ENCODE data around the gene WIPF1.

DNA sequence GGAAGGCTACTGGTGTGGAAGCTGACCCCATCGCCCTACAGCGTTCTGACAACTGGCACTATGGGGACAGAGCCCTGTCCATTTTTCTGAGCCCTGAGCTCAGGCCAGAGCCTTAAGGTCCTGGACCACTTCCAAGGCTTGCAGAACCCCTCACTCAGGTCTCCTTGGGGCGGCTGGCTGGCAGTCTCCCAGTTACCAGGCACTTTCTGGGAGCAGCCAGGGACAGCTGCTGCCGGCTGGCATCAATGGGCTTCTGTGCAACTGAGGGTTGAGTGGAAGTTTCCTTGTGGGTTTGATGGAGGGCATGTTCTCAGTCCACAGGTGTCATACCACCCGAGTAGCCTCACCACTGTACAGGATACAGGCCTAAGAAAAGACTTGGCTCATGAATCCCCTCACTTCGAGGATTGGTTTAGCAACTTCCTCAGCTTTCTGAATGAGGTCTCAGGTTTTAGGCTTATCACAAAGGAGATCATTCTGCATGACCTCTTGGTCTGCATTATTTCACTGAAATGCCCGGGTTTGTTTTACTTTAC is 27.4 kb upstream of the WIPF1 start:
- TF ChIP-seq EZH2 (IDR thresholded peaks at IDR 0.05; ENCODE audit: borderline replicate concordance): no peak
- TF ChIP-seq, protein P1, sequence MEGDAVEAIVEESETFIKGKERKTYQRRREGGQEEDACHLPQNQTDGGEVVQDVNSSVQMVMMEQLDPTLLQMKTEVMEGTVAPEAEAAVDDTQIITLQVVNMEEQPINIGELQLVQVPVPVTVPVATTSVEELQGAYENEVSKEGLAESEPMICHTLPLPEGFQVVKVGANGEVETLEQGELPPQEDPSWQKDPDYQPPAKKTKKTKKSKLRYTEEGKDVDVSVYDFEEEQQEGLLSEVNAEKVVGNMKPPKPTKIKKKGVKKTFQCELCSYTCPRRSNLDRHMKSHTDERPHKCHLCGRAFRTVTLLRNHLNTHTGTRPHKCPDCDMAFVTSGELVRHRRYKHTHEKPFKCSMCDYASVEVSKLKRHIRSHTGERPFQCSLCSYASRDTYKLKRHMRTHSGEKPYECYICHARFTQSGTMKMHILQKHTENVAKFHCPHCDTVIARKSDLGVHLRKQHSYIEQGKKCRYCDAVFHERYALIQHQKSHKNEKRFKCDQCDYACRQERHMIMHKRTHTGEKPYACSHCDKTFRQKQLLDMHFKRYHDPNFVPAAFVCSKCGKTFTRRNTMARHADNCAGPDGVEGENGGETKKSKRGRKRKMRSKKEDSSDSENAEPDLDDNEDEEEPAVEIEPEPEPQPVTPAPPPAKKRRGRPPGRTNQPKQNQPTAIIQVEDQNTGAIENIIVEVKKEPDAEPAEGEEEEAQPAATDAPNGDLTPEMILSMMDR (IDR thresholded peaks at IDR 0.05; ENCODE audit: poor library complexity): no peak

Measured in hepatocyte (in vitro differentiated cells).